GM19043 (cell line): ENCODE measurements around the gene IRAG1.
A peak's percentile ranks its signal among the peaks of the same experiment; 100 is the strongest.

Source experiments
- ATAC-seq: cut with Tn5 transposase; IDR thresholded peaks from one replicate; pipeline ENCODE4 v1.9.1; 2021; ENCODE audit warnings: low read depth; ENCODE audit not compliant: unreplicated experiment

The IRAG1 gene

DNA sequence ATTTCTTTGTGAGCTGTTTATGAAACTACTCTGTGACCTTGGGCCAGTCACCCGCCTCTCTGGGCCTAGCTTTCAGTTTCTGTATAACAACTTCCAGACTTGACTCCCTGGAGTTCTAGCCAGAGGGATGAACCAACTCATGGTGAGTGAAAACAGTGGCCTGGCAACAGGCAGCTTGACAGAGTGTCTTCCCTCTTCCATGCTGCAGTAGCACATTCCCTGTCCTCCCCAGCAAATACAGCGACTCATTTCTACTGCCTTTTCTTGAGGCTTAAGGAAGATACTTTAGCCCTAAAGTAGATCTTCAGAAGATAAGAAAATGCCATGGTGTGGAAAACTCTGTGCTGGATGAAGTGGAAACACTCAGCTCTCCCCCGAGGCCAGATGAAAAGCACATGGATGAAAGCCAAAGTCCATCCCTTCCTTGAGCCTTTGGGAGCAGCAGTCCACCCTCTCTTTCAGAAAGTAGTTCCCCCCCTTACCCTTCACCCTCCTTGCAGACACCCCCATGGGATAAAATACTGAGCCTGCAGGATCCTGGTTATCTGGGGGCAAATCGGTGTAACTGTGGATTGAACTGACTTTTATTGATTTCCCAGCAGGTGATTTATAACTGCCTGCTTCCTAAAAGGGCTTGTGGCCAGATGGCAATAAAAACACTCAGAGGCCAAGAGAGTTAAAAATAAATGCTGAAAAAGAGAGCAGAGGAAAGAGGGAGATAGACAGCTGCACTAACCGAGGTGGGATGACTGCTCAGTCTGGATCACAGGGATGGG is 24.1 kb downstream of the IRAG1 start:
- ATAC-seq = no peak

DNA sequence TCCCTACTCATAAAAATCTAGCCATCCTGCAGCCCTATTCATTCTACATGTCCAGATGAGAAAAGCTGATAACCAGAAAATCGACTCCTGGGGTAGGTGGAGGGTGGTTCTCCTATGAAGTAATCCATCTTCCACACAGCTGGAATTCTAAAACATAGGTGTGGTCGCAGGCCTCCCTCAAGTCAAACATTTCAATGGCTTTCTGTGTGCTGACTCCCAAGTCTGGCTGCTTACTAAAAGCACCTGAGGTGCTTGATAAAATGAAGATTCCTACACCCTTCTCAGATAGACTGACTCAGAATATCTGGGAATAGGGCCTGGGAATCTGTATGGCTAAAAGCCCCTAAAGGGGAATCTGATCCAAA is 26.1 kb downstream of the IRAG1 start:
- no peak for ATAC-seq

DNA sequence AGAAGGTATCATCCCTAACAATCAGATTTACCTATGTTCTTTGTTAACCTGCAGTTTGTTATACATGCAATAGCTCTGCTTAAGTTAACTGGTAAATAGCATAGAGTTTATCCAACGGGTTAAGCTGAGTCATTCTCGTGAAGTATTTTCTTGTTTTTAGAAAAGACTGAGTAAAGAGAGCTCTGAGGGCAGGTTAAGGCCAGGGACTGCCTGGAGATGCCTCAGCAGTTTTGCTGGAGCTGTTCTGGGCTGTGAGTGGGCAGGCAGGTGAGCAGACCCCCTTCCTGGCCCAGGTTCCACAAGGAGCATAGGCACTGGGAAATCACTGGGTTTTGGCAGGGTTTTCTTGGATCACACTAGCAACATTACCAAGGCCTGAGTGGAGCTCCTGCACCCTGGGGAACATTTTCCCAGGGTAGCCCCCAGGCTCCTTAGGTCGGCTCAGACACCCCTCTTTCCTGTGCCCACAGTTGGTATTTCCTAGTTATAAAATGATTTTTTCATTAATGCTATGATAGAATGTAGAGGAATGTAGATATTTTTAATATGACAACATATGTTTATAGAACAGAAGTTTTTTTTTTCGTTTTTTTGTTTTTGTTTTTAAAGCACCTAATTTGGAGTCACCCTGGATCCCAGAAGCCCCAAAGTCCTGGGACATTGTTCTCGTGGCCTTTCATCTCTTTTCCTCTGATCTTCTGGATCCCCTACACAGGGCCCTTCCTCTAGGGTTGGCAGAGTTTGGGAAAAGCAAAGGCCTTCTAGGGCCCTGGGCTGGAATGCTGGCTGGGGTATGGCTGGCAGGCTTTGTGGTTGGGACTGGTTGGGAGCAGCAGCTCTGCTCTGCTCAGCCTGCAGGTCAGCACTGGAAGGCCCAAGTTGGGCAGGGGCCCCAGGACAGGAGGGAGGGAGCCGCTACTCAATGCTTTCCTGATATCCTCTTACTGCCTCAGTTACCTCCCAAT is 26.7 kb downstream of the IRAG1 start:
- no peak for ATAC-seq

GRCh38 chr11:10664496-10664895 is 29.1 kb downstream of the IRAG1 start:
- no peak for ATAC-seq

DNA sequence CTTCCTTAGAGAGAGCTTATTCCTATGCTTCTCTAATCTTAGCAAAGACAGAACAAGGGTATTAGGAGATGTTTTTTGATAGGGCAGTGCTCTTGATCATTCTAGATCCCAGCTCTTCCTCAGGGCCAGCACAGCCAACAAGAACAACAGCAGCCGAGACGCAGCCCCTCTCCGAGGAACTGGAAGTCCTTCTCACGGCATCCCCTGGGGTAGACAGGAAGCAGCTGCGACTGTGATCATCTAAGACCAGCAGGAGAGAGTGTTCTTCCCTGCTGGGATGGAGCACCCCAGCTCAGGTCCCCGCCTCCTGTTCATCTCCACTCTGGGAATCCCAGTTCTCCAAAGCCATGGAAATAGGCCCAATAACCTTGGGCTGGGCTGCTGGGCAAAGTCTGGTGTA is 29.6 kb downstream of the IRAG1 start:
- no peak for ATAC-seq

- ATAC-seq = no peak
Observed at GRCh38 chr11:10663365-10663764, 30.2 kb downstream of the IRAG1 start.

DNA sequence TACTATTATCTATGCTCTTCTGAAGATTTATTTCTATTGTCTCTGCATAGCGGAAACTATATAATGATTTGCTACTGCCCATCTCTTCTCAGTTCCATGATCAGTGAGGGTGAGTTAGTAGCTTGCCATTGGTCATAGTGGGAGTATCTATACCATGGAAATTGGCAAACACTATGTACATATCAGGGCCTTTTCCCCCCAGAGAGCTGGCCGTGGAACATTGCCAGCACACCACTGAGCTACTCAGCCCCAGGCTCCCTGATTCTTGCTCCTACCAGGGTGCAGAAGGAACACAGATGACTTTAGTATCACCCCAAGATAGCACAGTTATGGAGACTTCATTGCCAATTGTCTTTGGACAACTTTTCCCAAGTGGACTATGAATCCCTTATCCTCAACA is 33.2 kb downstream of the IRAG1 start:
- ATAC-seq = no peak

DNA sequence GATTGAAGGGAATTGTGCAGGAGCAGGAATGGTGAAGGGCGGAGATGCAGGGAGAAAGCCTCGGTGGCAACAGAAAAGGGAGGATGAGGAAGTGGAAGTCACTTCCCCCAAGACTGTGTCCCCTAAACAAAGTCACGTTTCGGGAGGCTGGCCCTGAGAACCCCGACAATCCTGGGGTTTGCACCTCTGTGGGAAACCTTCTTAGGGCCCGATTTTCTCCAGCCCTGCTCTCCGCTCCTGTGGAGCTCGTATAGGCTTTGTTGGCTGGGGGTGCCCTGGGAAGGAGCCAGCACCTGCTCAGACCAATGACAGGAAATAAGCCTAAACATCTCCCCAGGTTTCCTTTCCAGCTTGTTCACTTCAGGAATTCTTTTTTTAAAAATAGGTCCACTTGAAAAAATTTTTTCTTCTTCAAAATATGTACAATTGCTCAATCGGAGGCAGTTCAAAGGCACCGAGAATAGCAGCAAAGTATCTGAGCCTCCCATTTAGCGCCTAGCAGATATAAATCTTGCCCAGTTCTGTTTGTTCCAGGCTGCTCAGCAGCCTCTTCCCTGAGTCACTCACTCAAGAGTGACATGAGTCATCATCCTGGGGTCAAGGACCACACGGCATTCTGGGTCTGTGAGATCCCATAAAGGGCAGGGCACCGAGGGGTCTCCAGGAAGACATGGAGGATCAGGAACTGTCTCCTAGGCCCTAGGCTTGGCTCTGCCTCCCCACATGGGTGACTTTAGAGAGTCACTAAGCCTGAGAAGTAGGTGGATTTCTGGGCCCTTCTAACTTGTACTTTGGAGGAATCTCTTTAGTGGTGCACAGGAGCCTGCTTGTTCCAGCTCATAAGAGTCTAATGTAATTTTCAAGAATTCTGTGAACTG is 34.0 kb downstream of the IRAG1 start:
- no peak for ATAC-seq

GRCh38 chr11:10658621-10659338 is 34.8 kb downstream of the IRAG1 start:
- ATAC-seq = no peak

- ATAC-seq = peak; percentile 38
Observed at GRCh38 chr11:10657308-10658271, 36.0 kb downstream of the IRAG1 start.

GRCh38 chr11:10655943-10656576 is 37.5 kb downstream of the IRAG1 start:
- ATAC-seq = no peak

DNA sequence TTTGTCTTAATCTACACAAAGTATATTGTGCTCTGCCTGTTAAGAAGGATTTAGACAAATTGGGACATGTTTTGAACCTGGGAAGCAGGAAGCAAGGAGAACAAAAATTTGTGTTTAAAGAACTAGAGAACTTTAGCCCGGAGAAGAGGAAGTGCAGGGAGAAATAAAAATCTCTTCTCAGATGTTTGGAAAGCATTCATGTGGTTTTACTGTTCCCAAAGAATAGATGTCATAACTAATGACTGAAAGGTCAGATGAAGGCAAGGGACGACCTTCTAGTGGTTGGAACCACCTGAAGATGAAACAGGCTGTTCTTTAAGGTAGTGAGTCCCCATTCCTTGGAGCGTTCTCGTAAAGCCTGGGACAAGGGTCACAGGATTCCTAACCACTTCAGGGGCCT is 38.3 kb downstream of the IRAG1 start:
- ATAC-seq = no peak

DNA sequence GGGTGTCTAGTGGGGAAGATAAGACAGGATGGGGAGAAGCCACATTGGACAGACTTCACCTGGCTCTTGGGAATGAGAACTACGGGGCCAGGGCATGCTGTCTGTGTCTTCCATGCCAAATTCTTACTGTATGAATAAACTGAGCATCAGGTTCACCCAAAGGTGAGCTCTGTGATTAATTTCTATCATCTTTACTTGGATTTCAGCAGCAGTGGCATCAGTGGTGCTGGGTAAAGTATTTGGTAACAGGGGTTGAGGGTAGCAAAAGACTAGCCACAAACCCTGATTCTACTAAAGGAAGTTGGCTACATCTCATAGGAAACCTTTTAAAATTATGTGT is 38.8 kb downstream of the IRAG1 start:
- no peak for ATAC-seq

DNA sequence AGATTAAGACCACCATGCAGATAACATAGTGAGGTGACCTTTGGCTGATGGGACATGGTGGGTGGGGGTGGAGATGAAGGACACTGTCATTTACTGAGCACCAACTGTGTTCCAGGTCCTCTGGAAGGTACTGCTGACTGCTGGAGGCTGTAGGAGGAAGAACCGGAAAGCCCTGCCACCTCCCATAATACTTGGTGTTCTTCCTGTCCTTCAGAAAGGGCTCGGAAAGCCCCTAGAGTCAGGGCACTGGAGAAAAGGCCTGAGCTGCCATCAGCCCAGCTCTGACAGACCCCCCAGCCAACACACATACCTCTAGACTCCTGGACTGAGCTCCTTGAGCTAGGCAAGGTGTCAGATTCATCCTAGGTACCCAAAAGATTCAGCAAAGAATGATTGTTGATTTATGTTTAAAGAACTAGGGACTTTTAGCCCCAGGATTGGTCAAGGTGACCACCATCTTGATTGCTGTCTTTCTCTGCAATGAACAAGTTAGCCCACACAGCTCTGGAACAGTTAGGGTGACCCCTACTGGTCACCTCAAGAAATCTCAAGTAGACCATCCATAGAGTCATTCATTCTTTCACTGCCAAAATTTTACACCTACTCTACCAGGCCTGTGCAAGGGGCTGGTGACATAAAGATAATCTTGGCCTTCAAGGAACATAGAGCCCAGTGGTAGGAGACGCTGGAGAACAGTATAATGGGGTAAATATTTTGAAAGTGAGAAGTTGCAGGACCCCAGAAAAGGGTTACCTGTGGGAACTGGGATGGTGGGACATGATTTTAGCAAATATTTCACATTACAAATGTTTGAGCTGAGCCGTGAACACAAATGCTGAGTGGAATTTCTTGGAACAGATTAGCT is 39.4 kb downstream of the IRAG1 start:
- no peak for ATAC-seq

DNA sequence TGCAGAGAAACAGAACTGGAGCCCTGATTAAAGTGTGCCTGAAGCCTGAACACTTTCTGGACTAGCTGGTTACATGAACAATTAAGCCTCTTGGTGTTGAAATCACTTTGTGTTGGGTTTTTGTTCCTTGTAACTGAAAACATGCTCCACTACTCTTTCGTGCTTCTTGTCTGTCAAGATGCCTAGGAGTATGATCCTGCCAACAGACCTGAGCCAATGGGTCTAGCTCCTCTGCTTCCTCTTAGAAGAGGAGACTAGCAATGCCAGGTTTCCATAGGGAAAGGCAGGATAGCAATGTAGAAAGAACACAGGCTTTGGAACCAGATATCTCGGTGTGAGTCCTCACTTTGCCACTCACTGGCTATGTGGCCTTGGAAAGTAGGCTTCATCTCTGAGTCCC is 40.3 kb downstream of the IRAG1 start:
- no peak for ATAC-seq

- ATAC-seq = no peak
Observed at GRCh38 chr11:10651656-10652361, 41.7 kb downstream of the IRAG1 start.

GRCh38 chr11:10650630-10651029 is 42.9 kb downstream of the IRAG1 start:
- no peak for ATAC-seq
